Measurements from ENCODE around the gene NLRC5.
"Not testable (repeated sequence)": the region's sequence is repeated elsewhere in the genome, so short reads cannot be mapped to it uniquely, and the experiment has no call there.

The NLRC5 gene

GRCh38 chr16:56984639-56985038 lies 4.7 kb upstream of the NLRC5 start:
- FAIRE-seq = no peak

- no peak for FAIRE-seq
These were observed 3.9 kb upstream of the NLRC5 start for GRCh38 chr16:56985288-56985961.

- FAIRE-seq = no peak
These were observed 3.4 kb upstream of the NLRC5 start for GRCh38 chr16:56985962-56986360.

- FAIRE-seq = no peak
These were observed 3.0 kb upstream of the NLRC5 start for GRCh38 chr16:56986361-56986760.

GRCh38 chr16:56986908-56987307 lies 2.4 kb upstream of the NLRC5 start:
- not testable (repeated sequence) for FAIRE-seq

GRCh38 chr16:56987692-56988091 lies 1.7 kb upstream of the NLRC5 start:
- FAIRE-seq = no peak

GRCh38 chr16:56988161-56988947 lies 1.0 kb upstream of the NLRC5 start:
- FAIRE-seq = no peak

GRCh38 chr16:56989988-56990387 lies 631 bp downstream of the NLRC5 start:
- no peak for FAIRE-seq

GRCh38 chr16:56990407-56991286 lies 1.3 kb downstream of the NLRC5 start:
- no peak for FAIRE-seq

- FAIRE-seq = not testable (repeated sequence)
These were observed 3.1 kb downstream of the NLRC5 start for GRCh38 chr16:56992431-56992830.

- no peak for FAIRE-seq
These were observed 3.8 kb downstream of the NLRC5 start for GRCh38 chr16:56993204-56993603.

GRCh38 chr16:56994311-56994710 lies 5.0 kb downstream of the NLRC5 start:
- FAIRE-seq = no peak

GRCh38 chr16:56995136-56995805 lies 5.9 kb downstream of the NLRC5 start:
- FAIRE-seq = no peak

- no peak for FAIRE-seq
These were observed 7.9 kb downstream of the NLRC5 start for GRCh38 chr16:56997264-56997663.

- FAIRE-seq = no peak
These were observed 8.6 kb downstream of the NLRC5 start for GRCh38 chr16:56997931-56998330.

GRCh38 chr16:56998352-56998751 lies 9.0 kb downstream of the NLRC5 start:
- FAIRE-seq = no peak

GRCh38 chr16:56998861-56999260 lies 9.5 kb downstream of the NLRC5 start:
- FAIRE-seq = no peak

GRCh38 chr16:56999409-57000270 lies 10.3 kb downstream of the NLRC5 start:
- FAIRE-seq = no peak

- FAIRE-seq = no peak
These were observed 11.1 kb downstream of the NLRC5 start for GRCh38 chr16:57000271-57001025.

- FAIRE-seq = no peak
These were observed 11.8 kb downstream of the NLRC5 start for GRCh38 chr16:57001026-57001679.
